ENCODE results near the gene WRAP73. TPM values are rescaled to one million over a fixed set of nuclear protein-coding genes. Genes with fewer than 3 reads are reported as not detected.

WRAP73 gene
- total RNA-seq, 3 donors from 2014 or later, result 19.2 to 26.3 (median 21.0) TPM

- H3K4me3 ChIP-seq, result no peak overlapping the region
- TF ChIP-seq CTCF (IDR thresholded peaks at IDR 0.05), result no peak
- intact Hi-C loops (cut with DNase I, micrococcal nuclease), result no loop called here
Measured at GRCh38 chr1:3606779-3607702, 42.9 kb downstream of the WRAP73 start.

GRCh38 chr1:3604997-3605823 is 44.7 kb downstream of the WRAP73 start:
- H3K9me3 ChIP-seq, result no peaks in the 10 kb centered on the region
- H3K36me3 ChIP-seq (ENCODE audit: low read depth), result no peaks in the 10 kb centered on the region
- DNase-seq (no peak), ATAC-seq (no peak)
- no peaks in the 10 kb centered on the region for H3K4me1 ChIP-seq (ENCODE audit: low read depth)
- no peak for TF ChIP-seq CTCF (IDR thresholded peaks at IDR 0.05)
- H3K4me3 ChIP-seq, result no peak overlapping the region
- intact Hi-C loops (cut with DNase I, micrococcal nuclease), result no loop called here

More at GRCh38 chr1:3606779-3607702, 42.9 kb downstream of the WRAP73 start:
- ATAC-seq (no peak), DNase-seq (no peak)
- no peaks in the 10 kb centered on the region for H3K9me3 ChIP-seq
- H3K4me1 ChIP-seq (ENCODE audit: low read depth), result peaks cover 14% of the 10 kb centered on the region
- no peaks in the 10 kb centered on the region for H3K36me3 ChIP-seq (ENCODE audit: low read depth)

GRCh38 chr1:3604468-3604974 is 45.4 kb downstream of the WRAP73 start:
- intact Hi-C loops (cut with DNase I, micrococcal nuclease), result no loop called here
- H3K36me3 ChIP-seq (ENCODE audit: low read depth), result no peaks in the 10 kb centered on the region
- DNase-seq (no peak), ATAC-seq (no peak)
- no peak for TF ChIP-seq CTCF (IDR thresholded peaks at IDR 0.05)
- no peaks in the 10 kb centered on the region for H3K4me1 ChIP-seq (ENCODE audit: low read depth)
- no peaks in the 10 kb centered on the region for H3K9me3 ChIP-seq
- no peak overlapping the region for H3K4me3 ChIP-seq

GRCh38 chr1:3603571-3604467 is 46.1 kb downstream of the WRAP73 start:
- Histone ChIP-seq H3K9me3 (no peaks in the 10 kb centered on the region), H3K4me3 (no peak overlapping the region), H3K36me3 (ENCODE audit: low read depth) (no peaks in the 10 kb centered on the region), H3K4me1 (ENCODE audit: low read depth) (no peaks in the 10 kb centered on the region)
- intact Hi-C loops (cut with DNase I, micrococcal nuclease), result no loop called here
- ATAC-seq (no peak), DNase-seq (no peak)
- TF ChIP-seq CTCF (IDR thresholded peaks at IDR 0.05), result no peak

GRCh38 chr1:3603156-3603555 is 46.7 kb downstream of the WRAP73 start:
- no peak overlapping the region for H3K4me3 ChIP-seq
- ATAC-seq (no peak), DNase-seq (no peak)
- TF ChIP-seq CTCF (IDR thresholded peaks at IDR 0.05), result no peak
- intact Hi-C loops (cut with DNase I, micrococcal nuclease), result no loop called here
- no peaks in the 10 kb centered on the region for H3K36me3 ChIP-seq (ENCODE audit: low read depth)
- no peaks in the 10 kb centered on the region for H3K4me1 ChIP-seq (ENCODE audit: low read depth)
- no peaks in the 10 kb centered on the region for H3K9me3 ChIP-seq
